ENCODE data around the gene IYD. TPM values are rescaled to one million over a fixed set of nuclear protein-coding genes. Genes with fewer than 3 reads are reported as not detected.

The IYD gene
- total RNA-seq, 2 donors from 2014 or later = not detected

- H3K27ac Mint-ChIP-seq = no peak overlapping the region
- H3K4me1 Mint-ChIP-seq = no peaks in the 10 kb centered on the region
- H3K36me3 Mint-ChIP-seq (ENCODE audit: low read depth) = no peaks in the 10 kb centered on the region
- ATAC-seq (replicated peaks) = no peak
- H3K9me3 Mint-ChIP-seq = no peaks in the 10 kb centered on the region
- H3K4me3 Mint-ChIP-seq = no peak overlapping the region
- H3K27me3 Mint-ChIP-seq = peaks cover 9% of the 10 kb centered on the region
Observed at GRCh38 chr6:150336708-150337107, 32.1 kb upstream of the IYD start.

GRCh38 chr6:150342126-150342525 lies 26.7 kb upstream of the IYD start:
- Mint-ChIP-seq H3K27ac (no peak overlapping the region), H3K27me3 (no peaks in the 10 kb centered on the region), H3K9me3 (no peaks in the 10 kb centered on the region), H3K36me3 (ENCODE audit: low read depth) (no peaks in the 10 kb centered on the region), H3K4me1 (no peaks in the 10 kb centered on the region), H3K4me3 (no peak overlapping the region)
- no peak for ATAC-seq (replicated peaks)

GRCh38 chr6:150343434-150343833 lies 25.4 kb upstream of the IYD start:
- H3K4me1 Mint-ChIP-seq = no peaks in the 10 kb centered on the region
- H3K4me3 Mint-ChIP-seq = no peak overlapping the region
- H3K27ac Mint-ChIP-seq = no peak overlapping the region
- H3K36me3 Mint-ChIP-seq (ENCODE audit: low read depth) = no peaks in the 10 kb centered on the region
- ATAC-seq (replicated peaks) = no peak
- no peaks in the 10 kb centered on the region for H3K27me3 Mint-ChIP-seq
- H3K9me3 Mint-ChIP-seq = no peaks in the 10 kb centered on the region

GRCh38 chr6:150345781-150346180 lies 23.0 kb upstream of the IYD start:
- Mint-ChIP-seq H3K4me1 (no peaks in the 10 kb centered on the region), H3K27ac (no peak overlapping the region), H3K4me3 (no peak overlapping the region), H3K36me3 (ENCODE audit: low read depth) (no peaks in the 10 kb centered on the region), H3K27me3 (no peaks in the 10 kb centered on the region), H3K9me3 (no peaks in the 10 kb centered on the region)
- no peak for ATAC-seq (replicated peaks)

GRCh38 chr6:150346346-150346745 lies 22.5 kb upstream of the IYD start:
- ATAC-seq (replicated peaks) = no peak
- Mint-ChIP-seq H3K4me3 (no peak overlapping the region), H3K36me3 (ENCODE audit: low read depth) (no peaks in the 10 kb centered on the region), H3K9me3 (no peaks in the 10 kb centered on the region), H3K27me3 (no peaks in the 10 kb centered on the region), H3K27ac (no peak overlapping the region), H3K4me1 (no peaks in the 10 kb centered on the region)

- ATAC-seq (replicated peaks) = no peak
- H3K4me3 Mint-ChIP-seq = no peak overlapping the region
- H3K36me3 Mint-ChIP-seq (ENCODE audit: low read depth) = no peaks in the 10 kb centered on the region
- H3K9me3 Mint-ChIP-seq = no peaks in the 10 kb centered on the region
- H3K27ac Mint-ChIP-seq = no peak overlapping the region
- no peaks in the 10 kb centered on the region for H3K4me1 Mint-ChIP-seq
- no peaks in the 10 kb centered on the region for H3K27me3 Mint-ChIP-seq
Observed at GRCh38 chr6:150347845-150348244, 21.0 kb upstream of the IYD start.

- Mint-ChIP-seq H3K27ac (no peak overlapping the region), H3K27me3 (no peaks in the 10 kb centered on the region), H3K4me1 (no peaks in the 10 kb centered on the region)
Observed at GRCh38 chr6:150349546-150349945, 19.3 kb upstream of the IYD start.

GRCh38 chr6:150352321-150353296 lies 16.2 kb upstream of the IYD start:
- H3K4me1 Mint-ChIP-seq = no peaks in the 10 kb centered on the region
- H3K36me3 Mint-ChIP-seq (ENCODE audit: low read depth) = no peaks in the 10 kb centered on the region
- no peak overlapping the region for H3K27ac Mint-ChIP-seq
- H3K27me3 Mint-ChIP-seq = peaks cover 6% of the 10 kb centered on the region
- H3K9me3 Mint-ChIP-seq = no peaks in the 10 kb centered on the region
- ATAC-seq (replicated peaks) = no peak
- no peak overlapping the region for H3K4me3 Mint-ChIP-seq

More at GRCh38 chr6:150349546-150349945, 19.3 kb upstream of the IYD start:
- ATAC-seq (replicated peaks) = no peak
- Mint-ChIP-seq H3K36me3 (ENCODE audit: low read depth) (no peaks in the 10 kb centered on the region), H3K9me3 (no peaks in the 10 kb centered on the region), H3K4me3 (no peak overlapping the region)

- Mint-ChIP-seq H3K4me3 (no peak overlapping the region), H3K36me3 (ENCODE audit: low read depth) (no peaks in the 10 kb centered on the region), H3K27me3 (peaks cover 6% of the 10 kb centered on the region), H3K27ac (no peak overlapping the region), H3K9me3 (no peaks in the 10 kb centered on the region), H3K4me1 (no peaks in the 10 kb centered on the region)
- ATAC-seq (replicated peaks) = no peak
Observed at GRCh38 chr6:150353445-150353844, 15.4 kb upstream of the IYD start.

GRCh38 chr6:150354754-150355571 lies 13.8 kb upstream of the IYD start:
- no peak for ATAC-seq (replicated peaks)
- no peaks in the 10 kb centered on the region for H3K36me3 Mint-ChIP-seq (ENCODE audit: low read depth)
- H3K27me3 Mint-ChIP-seq = peaks cover 6% of the 10 kb centered on the region
- H3K4me1 Mint-ChIP-seq = no peaks in the 10 kb centered on the region
- H3K4me3 Mint-ChIP-seq = no peak overlapping the region
- H3K27ac Mint-ChIP-seq = no peak overlapping the region
- H3K9me3 Mint-ChIP-seq = no peaks in the 10 kb centered on the region

GRCh38 chr6:150355932-150356331 lies 12.9 kb upstream of the IYD start:
- no peak for ATAC-seq (replicated peaks)
- no peak overlapping the region for H3K4me3 Mint-ChIP-seq
- no peak overlapping the region for H3K27ac Mint-ChIP-seq
- H3K36me3 Mint-ChIP-seq (ENCODE audit: low read depth) = no peaks in the 10 kb centered on the region
- peaks cover 12% of the 10 kb centered on the region for H3K27me3 Mint-ChIP-seq
- no peaks in the 10 kb centered on the region for H3K4me1 Mint-ChIP-seq
- no peaks in the 10 kb centered on the region for H3K9me3 Mint-ChIP-seq

- no peak overlapping the region for H3K4me3 Mint-ChIP-seq
- H3K9me3 Mint-ChIP-seq = no peaks in the 10 kb centered on the region
- H3K27me3 Mint-ChIP-seq = peaks cover 15% of the 10 kb centered on the region
- H3K27ac Mint-ChIP-seq = no peak overlapping the region
- ATAC-seq (replicated peaks) = no peak
- no peaks in the 10 kb centered on the region for H3K36me3 Mint-ChIP-seq (ENCODE audit: low read depth)
- H3K4me1 Mint-ChIP-seq = no peaks in the 10 kb centered on the region
Observed at GRCh38 chr6:150361876-150362275, 6.9 kb upstream of the IYD start.

GRCh38 chr6:150363733-150364132 lies 5.1 kb upstream of the IYD start:
- Mint-ChIP-seq H3K4me3 (no peak overlapping the region), H3K27ac (no peak overlapping the region), H3K27me3 (peaks cover 13% of the 10 kb centered on the region), H3K9me3 (no peaks in the 10 kb centered on the region), H3K4me1 (no peaks in the 10 kb centered on the region), H3K36me3 (ENCODE audit: low read depth) (no peaks in the 10 kb centered on the region)
- ATAC-seq (replicated peaks) = no peak

GRCh38 chr6:150366118-150366778 lies 2.6 kb upstream of the IYD start:
- Mint-ChIP-seq H3K36me3 (ENCODE audit: low read depth) (no peaks in the 10 kb centered on the region), H3K27me3 (peaks cover 9% of the 10 kb centered on the region), H3K4me1 (no peaks in the 10 kb centered on the region), H3K9me3 (no peaks in the 10 kb centered on the region), H3K4me3 (no peak overlapping the region), H3K27ac (no peak overlapping the region)
- ATAC-seq (replicated peaks) = no peak
